Stimulated activated CD4-positive, alpha-beta T cell treated with anti-CD3 and anti-CD28 coated beads, TNF-alpha, amount 100 ng/mL, for 48 hours (primary cell): ENCODE data around the gene ESR1.
"Not testable (repeated sequence)": the region's sequence is repeated elsewhere in the genome, so short reads cannot be mapped to it uniquely, and the experiment has no call there.

Experiments used
- DNase-seq, 3 donors: peaks; one replicate each; pipeline ENCODE4 v3.0.0-alpha.2; 2020; ENCODE audit warnings: low read depth in 3 of 3

The ESR1 gene

GRCh38 chr6:151975795-151976194 is 168.3 kb downstream of the ESR1 start:
- no peak for DNase-seq

GRCh38 chr6:151988199-151988598 is 180.7 kb downstream of the ESR1 start:
- not testable (repeated sequence) for DNase-seq

- DNase-seq = no peak
Measured at GRCh38 chr6:151992091-151992490, 184.6 kb downstream of the ESR1 start.

GRCh38 chr6:151993364-151993763 is 185.9 kb downstream of the ESR1 start:
- no peak for DNase-seq

GRCh38 chr6:151998784-151999183 is 191.3 kb downstream of the ESR1 start:
- DNase-seq = no peak

GRCh38 chr6:151999194-151999593 is 191.7 kb downstream of the ESR1 start:
- DNase-seq = no peak

- DNase-seq = no peak
Measured at GRCh38 chr6:152001408-152001807, 193.9 kb downstream of the ESR1 start.

GRCh38 chr6:152002306-152002705 is 194.8 kb downstream of the ESR1 start:
- DNase-seq = no peak

GRCh38 chr6:152004036-152004566 is 196.6 kb downstream of the ESR1 start:
- no peak for DNase-seq

GRCh38 chr6:152004896-152005295 is 197.4 kb downstream of the ESR1 start:
- no peak for DNase-seq

GRCh38 chr6:152008779-152009178 is 201.3 kb downstream of the ESR1 start:
- DNase-seq = no peak

- no peak for DNase-seq
Measured at GRCh38 chr6:152012227-152012626, 204.7 kb downstream of the ESR1 start.

- no peak for DNase-seq
Measured at GRCh38 chr6:152018876-152019275, 211.4 kb downstream of the ESR1 start.

- DNase-seq = no peak
Measured at GRCh38 chr6:152022303-152022702, 214.8 kb downstream of the ESR1 start.

- no peak for DNase-seq
Measured at GRCh38 chr6:152023613-152024012, 216.1 kb downstream of the ESR1 start.

GRCh38 chr6:152026291-152026690 is 218.8 kb downstream of the ESR1 start:
- no peak for DNase-seq

GRCh38 chr6:152026744-152027143 is 219.3 kb downstream of the ESR1 start:
- not testable (repeated sequence) for DNase-seq

GRCh38 chr6:152033765-152034164 is 226.3 kb downstream of the ESR1 start:
- not testable (repeated sequence) for DNase-seq

- no peak for DNase-seq
Measured at GRCh38 chr6:152034631-152035030, 227.1 kb downstream of the ESR1 start.

- no peak for DNase-seq
Measured at GRCh38 chr6:152046118-152046517, 238.6 kb downstream of the ESR1 start.

GRCh38 chr6:152048921-152049320 is 241.4 kb downstream of the ESR1 start:
- DNase-seq = no peak

- no peak for DNase-seq
Measured at GRCh38 chr6:152049502-152049901, 242.0 kb downstream of the ESR1 start.

- no peak for DNase-seq
Measured at GRCh38 chr6:152050451-152051195, 243.1 kb downstream of the ESR1 start.

- no peak for DNase-seq
Measured at GRCh38 chr6:152052061-152052460, 244.6 kb downstream of the ESR1 start.
